Measurements from ENCODE around the gene GTF2H4. TPM values are rescaled to one million over a fixed set of nuclear protein-coding genes. Genes with fewer than 3 reads are reported as not detected.

Gene GTF2H4
- total and polyA plus RNA-seq, 2 of the 8 experiments (the other 6 are each of a cell fraction or from before 2014, with no cell fraction given), result 42.3 to 53.4 TPM

DNA sequence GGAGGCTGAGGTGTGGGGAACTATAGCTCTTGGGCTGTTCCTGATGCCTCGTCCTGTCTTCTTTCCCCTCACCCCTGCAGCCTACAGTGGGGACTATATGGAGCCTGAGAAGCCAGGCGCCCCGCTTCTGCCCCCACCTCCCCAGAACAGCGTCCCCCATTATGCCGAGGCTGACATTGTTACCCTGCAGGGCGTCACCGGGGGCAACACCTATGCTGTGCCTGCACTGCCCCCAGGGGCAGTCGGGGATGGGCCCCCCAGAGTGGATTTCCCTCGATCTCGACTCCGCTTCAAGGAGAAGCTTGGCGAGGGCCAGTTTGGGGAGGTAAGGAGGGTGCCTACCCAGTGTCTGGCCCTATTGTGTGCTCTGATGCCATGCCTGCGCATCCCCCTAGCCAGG is 11.5 kb upstream of the GTF2H4 start (continued):
- TF ChIP-seq, protein P1, sequence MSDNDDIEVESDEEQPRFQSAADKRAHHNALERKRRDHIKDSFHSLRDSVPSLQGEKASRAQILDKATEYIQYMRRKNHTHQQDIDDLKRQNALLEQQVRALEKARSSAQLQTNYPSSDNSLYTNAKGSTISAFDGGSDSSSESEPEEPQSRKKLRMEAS (IDR thresholded peaks at IDR 0.05), result no peak

All from H1 (cell line).